Neural progenitor cell (in vitro differentiated cells): ENCODE results near the gene METTL9. TPM values are rescaled to one million over a fixed set of nuclear protein-coding genes. Genes with fewer than 3 reads are reported as not detected.
"Not testable (repeated sequence)": the region's sequence is repeated elsewhere in the genome, so short reads cannot be mapped to it uniquely, and the experiment has no call there.

Source experiments
- DNase-seq: peaks from one replicate; pipeline ENCODE4 v3.0.0-alpha.2; 2016; ENCODE audit warnings: low spot score
- H2AFZ ChIP-seq: fragments of 200-600 bp; sonication (generic); replicated peaks from 2 replicates; pipeline ENCODE4 v1.6.1; 2016; ENCODE audit warnings: antibody characterized with exemption
- H3F3A ChIP-seq: fragments of 200-600 bp; sonication (generic); 2 replicates; pipeline ENCODE4 v1.6.1; 2016; ENCODE audit warnings: antibody characterized with exemption, low read depth
- H3K27ac ChIP-seq: fragments of 200-600 bp; sonication (generic); 2 replicates; pipeline ENCODE4 v1.5.1; 2016; ENCODE audit warnings: mild to moderate bottlenecking
- H3K27me3 ChIP-seq: fragments of 200-600 bp; sonication (generic); 2 replicates; pipeline ENCODE4 v1.6.1; 2016; ENCODE audit warnings: mild to moderate bottlenecking, moderate library complexity
- H3K36me3 ChIP-seq: fragments of 200-600 bp; sonication (generic); 2 replicates; pipeline ENCODE4 v1.5.1; 2016
- H3K4me1 ChIP-seq: fragments of 200-600 bp; sonication (generic); 2 replicates; pipeline ENCODE4 v1.6.1; 2016; ENCODE audit warnings: mixed run types
- H3K4me2 ChIP-seq: fragments of 200-600 bp; sonication (generic); 2 replicates; pipeline ENCODE4 v1.6.1; 2016
- H3K4me3 ChIP-seq: fragments of 200-600 bp; sonication (generic); 2 replicates; pipeline ENCODE4 v1.5.1; 2016
- H3K79me2 ChIP-seq: fragments of 200-600 bp; sonication (generic); 2 replicates; pipeline ENCODE4 v1.6.1; 2016; ENCODE audit warnings: low read depth
- H3K9ac ChIP-seq: fragments of 200-600 bp; sonication (generic); 2 replicates; pipeline ENCODE4 v1.6.1; 2016
- H3K9me3 ChIP-seq: fragments of 200-600 bp; sonication (generic); 2 replicates; pipeline ENCODE4 v1.5.1; 2016; ENCODE audit warnings: low read depth
- H4K20me1 ChIP-seq: fragments of 200-600 bp; sonication (generic); 2 replicates; pipeline ENCODE4 v1.6.1; 2016; ENCODE audit warnings: low read depth
- H3K27ac Mint-ChIP-seq: 3 replicates; pipeline ENCODE4 v1.8.0; 2021; ENCODE audit warnings: mixed read lengths
- H3K27me3 Mint-ChIP-seq: 2 replicates; pipeline ENCODE4 v1.8.0; 2022; ENCODE audit warnings: low read depth, mild to moderate bottlenecking, inconsistent platforms, moderate library complexity, mixed read lengths; ENCODE audit not compliant: insufficient read depth
- H3K36me3 Mint-ChIP-seq: 3 replicates; pipeline ENCODE4 v1.8.0; 2021; ENCODE audit warnings: mixed read lengths
- H3K4me1 Mint-ChIP-seq: 3 replicates; pipeline ENCODE4 v1.8.0; 2021; ENCODE audit warnings: mixed read lengths
- H3K4me3 Mint-ChIP-seq: 3 replicates; pipeline ENCODE4 v1.8.0; 2021; ENCODE audit warnings: mild to moderate bottlenecking, moderate library complexity, mixed read lengths
- H3K9me3 Mint-ChIP-seq: 3 replicates; pipeline ENCODE4 v1.8.0; 2020; ENCODE audit warnings: mixed read lengths
- EZH2 ChIP-seq: fragments of 200-600 bp; sonication (generic); IDR thresholded peaks from 2 replicates; pipeline ENCODE4 v1.6.1; 2017; ENCODE audit warnings: antibody characterized with exemption, mild to moderate bottlenecking, moderate library complexity
- EZH2phosphoT487 ChIP-seq: fragments of 200-600 bp; sonication (generic); IDR thresholded peaks from 2 replicates; pipeline ENCODE4 v1.6.1; 2017; ENCODE audit warnings: antibody characterized with exemption
- total RNA-seq: library from RNA; depleted of rRNA; stranded (reverse); fragments of >200 nt; gene quantifications from 2 replicates; pipeline ENCODE4 v1.2.3, GENCODE V29; 2015; ENCODE audit warnings: low replicate concordance
- TF ChIP-seq, protein P1 (sequence below): fragments of 200-600 bp; sonication (generic); IDR thresholded peaks from 2 replicates; pipeline ENCODE4 v1.5.1; 2017; ENCODE audit warnings: antibody characterized with exemption, mild to moderate bottlenecking

Gene METTL9
- total RNA-seq, 1 donor from 2014 or later, result 329 TPM

DNA sequence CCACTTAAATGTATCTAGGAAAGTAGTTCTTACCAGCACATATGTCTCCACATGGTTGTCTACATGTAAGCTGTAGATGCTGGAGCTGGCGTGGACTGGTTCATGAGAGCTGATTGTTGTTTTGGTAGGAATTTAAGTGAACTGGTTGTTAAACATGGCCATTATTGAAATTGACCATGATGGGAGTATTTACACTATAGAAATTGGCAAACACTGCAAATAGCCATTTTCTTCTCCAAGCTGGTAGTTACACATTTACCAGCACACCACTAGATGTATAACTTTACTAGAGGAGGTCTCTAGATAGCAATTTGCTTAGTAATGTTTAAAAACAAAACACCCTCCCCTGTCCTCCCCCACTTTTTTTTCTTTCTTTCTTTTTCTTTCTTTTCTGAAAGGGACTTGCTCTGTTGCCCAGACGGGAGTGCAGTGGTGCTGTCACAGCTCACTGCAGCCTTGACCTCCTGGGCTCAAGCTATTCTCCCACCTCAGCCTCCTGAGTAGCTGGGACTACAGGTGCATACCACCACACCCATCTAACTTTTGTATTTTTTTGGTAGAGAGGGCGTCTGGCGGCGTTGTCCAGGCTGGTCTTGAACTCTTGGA lies 28.8 kb downstream of the METTL9 start:
- Mint-ChIP-seq H3K4me1 (peaks cover 2% of the 10 kb centered on the region), H3K36me3 (peaks cover 55% of the 10 kb centered on the region), H3K27me3 (peaks cover 2% of the 10 kb centered on the region), H3K4me3 (no peak overlapping the region), H3K27ac (no peak overlapping the region), H3K9me3 (peaks cover 4% of the 10 kb centered on the region)
- H3K4me3 ChIP-seq, result no peak overlapping the region
- H3K79me2 ChIP-seq, result no peaks in the 10 kb centered on the region
- no peaks in the 10 kb centered on the region for H3K27me3 ChIP-seq
- H3K36me3 ChIP-seq, result peaks cover 11% of the 10 kb centered on the region
- H4K20me1 ChIP-seq, result no peaks in the 10 kb centered on the region
- no peak for TF ChIP-seq EZH2
- no peak for TF ChIP-seq EZH2phosphoT487
- TF ChIP-seq, protein P1, sequence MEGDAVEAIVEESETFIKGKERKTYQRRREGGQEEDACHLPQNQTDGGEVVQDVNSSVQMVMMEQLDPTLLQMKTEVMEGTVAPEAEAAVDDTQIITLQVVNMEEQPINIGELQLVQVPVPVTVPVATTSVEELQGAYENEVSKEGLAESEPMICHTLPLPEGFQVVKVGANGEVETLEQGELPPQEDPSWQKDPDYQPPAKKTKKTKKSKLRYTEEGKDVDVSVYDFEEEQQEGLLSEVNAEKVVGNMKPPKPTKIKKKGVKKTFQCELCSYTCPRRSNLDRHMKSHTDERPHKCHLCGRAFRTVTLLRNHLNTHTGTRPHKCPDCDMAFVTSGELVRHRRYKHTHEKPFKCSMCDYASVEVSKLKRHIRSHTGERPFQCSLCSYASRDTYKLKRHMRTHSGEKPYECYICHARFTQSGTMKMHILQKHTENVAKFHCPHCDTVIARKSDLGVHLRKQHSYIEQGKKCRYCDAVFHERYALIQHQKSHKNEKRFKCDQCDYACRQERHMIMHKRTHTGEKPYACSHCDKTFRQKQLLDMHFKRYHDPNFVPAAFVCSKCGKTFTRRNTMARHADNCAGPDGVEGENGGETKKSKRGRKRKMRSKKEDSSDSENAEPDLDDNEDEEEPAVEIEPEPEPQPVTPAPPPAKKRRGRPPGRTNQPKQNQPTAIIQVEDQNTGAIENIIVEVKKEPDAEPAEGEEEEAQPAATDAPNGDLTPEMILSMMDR, result no peak
- H3K27ac ChIP-seq, result no peak overlapping the region
- no peak overlapping the region for H3K4me2 ChIP-seq
- no peaks in the 10 kb centered on the region for H3F3A ChIP-seq
- H3K4me1 ChIP-seq, result no peaks in the 10 kb centered on the region
- DNase-seq, result no peak
- no peak overlapping the region for H3K9ac ChIP-seq
- H2AFZ ChIP-seq, result no peak overlapping the region
- no peaks in the 10 kb centered on the region for H3K9me3 ChIP-seq

DNA sequence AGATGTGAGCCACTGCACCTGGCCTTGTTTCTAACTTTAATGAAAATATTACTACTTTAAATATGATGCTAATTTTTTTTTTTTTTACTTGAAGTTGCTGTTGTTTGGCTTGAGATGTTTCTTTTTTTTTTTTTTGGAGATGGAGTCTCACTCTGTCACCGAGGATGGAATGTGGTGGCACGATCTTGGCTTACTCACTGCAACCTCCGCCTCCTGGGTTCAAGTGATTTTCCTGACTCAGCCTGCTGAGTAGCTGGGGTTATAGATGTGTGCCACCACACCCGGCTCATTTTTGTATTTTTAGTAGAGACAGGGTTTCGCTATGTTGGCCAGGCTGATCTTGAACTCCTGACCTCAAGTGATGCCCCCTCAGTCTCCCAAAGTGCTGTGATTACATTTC lies 29.4 kb downstream of the METTL9 start:
- Mint-ChIP-seq H3K9me3 (peaks cover 4% of the 10 kb centered on the region), H3K27ac (no peak overlapping the region), H3K4me1 (peaks cover 2% of the 10 kb centered on the region), H3K36me3 (peaks cover 52% of the 10 kb centered on the region), H3K4me3 (no peak overlapping the region), H3K27me3 (peaks cover 2% of the 10 kb centered on the region)
- TF ChIP-seq EZH2phosphoT487 (no peak), EZH2 (no peak)
- TF ChIP-seq, protein P1, result no peak
- Histone ChIP-seq H2AFZ (no peak overlapping the region), H3K4me1 (no peaks in the 10 kb centered on the region), H3K36me3 (peaks cover 11% of the 10 kb centered on the region), H3K4me2 (no peak overlapping the region), H3K79me2 (no peaks in the 10 kb centered on the region), H3K27ac (no peak overlapping the region), H4K20me1 (no peaks in the 10 kb centered on the region), H3F3A (no peaks in the 10 kb centered on the region), H3K4me3 (no peak overlapping the region), H3K27me3 (no peaks in the 10 kb centered on the region), H3K9me3 (no peaks in the 10 kb centered on the region), H3K9ac (no peak overlapping the region)
- DNase-seq, result no peak

DNA sequence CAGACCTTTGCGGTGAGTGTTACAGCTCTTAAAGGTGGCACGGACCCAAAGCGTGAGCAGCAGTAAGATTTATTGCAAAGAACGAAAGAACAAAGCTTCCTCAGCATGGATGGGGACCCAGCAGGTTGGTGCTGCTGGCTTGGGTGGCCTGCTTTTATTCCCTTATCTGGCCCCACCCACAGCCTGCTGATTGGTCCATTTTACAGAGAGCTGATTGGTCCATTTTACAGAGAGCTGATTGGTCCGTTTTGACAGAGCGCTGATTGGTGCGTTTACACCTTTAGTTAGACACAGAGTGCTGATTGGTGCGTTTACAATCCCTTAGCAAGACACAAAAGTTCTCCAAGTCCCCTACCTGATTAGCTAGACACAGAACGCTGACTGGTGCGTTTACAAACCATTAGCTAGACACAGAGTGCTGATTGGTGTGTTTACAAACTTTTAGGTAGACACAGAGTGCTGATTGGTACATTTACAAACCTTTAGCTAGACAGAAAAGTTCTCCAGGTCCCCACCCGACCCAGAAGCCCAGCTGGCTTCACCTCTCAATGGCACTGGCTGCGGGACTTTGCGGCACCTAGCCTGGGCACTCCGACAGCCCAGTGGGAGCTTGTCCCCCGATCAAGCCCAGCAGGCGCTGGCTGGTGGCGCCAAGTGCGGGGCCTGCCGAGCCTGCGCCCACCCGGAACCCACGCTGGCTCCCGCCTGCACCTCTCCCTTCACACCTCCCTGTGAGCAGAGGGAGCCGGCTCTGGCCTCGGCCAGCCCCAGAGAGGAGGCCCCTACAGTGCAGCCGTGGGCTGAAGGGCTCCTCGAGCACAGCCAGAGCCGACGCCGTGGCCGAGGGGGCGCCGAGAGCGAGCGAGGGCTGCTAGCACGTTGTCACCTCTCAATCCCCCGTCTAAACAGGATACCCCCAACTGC lies 30.5 kb downstream of the METTL9 start:
- H3K79me2 ChIP-seq, H3K4me3 ChIP-seq, H3K4me1 ChIP-seq, H3K4me1 Mint-ChIP-seq, H3K27ac Mint-ChIP-seq, H2AFZ ChIP-seq, DNase-seq, H3K9me3 Mint-ChIP-seq, H3K27me3 Mint-ChIP-seq, H4K20me1 ChIP-seq, H3K27ac ChIP-seq, H3K9me3 ChIP-seq, H3K9ac ChIP-seq, H3K4me2 ChIP-seq, H3F3A ChIP-seq, H3K4me3 Mint-ChIP-seq, H3K27me3 ChIP-seq: not testable (repeated sequence)
- H3K36me3 ChIP-seq, result peaks cover 10% of the 10 kb centered on the region
- peaks cover 48% of the 10 kb centered on the region for H3K36me3 Mint-ChIP-seq

DNA sequence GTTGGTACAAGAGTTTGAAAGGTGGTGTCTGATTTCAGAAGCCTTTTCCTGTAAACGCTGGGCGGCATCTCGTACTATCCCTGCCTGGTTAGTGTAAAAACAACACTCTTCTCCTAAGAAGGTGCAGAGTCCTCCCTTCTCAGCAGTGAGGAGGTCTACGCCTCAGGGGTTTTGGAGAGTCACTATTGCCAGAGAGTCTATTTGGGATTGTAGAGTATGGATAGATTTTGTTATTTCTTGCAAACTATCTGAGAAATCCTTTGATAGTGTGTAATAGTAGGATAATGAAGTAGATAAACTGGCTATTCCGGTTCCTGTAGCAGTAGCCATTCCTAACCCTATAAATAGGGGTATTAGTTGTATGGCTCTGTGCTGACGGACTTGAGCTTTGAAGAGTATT lies 31.5 kb downstream of the METTL9 start:
- H4K20me1 ChIP-seq, DNase-seq, H3K9me3 ChIP-seq, H3K4me3 Mint-ChIP-seq, H3K4me2 ChIP-seq, H3K27me3 ChIP-seq, H3K27ac ChIP-seq, H3K27ac Mint-ChIP-seq, H2AFZ ChIP-seq, H3K9me3 Mint-ChIP-seq, H3K79me2 ChIP-seq, H3K36me3 ChIP-seq, H3K4me3 ChIP-seq, H3K4me1 ChIP-seq, H3K27me3 Mint-ChIP-seq, H3K9ac ChIP-seq, H3F3A ChIP-seq: not testable (repeated sequence)
- peaks cover 45% of the 10 kb centered on the region for H3K36me3 Mint-ChIP-seq
- peaks cover 12% of the 10 kb centered on the region for H3K4me1 Mint-ChIP-seq

DNA sequence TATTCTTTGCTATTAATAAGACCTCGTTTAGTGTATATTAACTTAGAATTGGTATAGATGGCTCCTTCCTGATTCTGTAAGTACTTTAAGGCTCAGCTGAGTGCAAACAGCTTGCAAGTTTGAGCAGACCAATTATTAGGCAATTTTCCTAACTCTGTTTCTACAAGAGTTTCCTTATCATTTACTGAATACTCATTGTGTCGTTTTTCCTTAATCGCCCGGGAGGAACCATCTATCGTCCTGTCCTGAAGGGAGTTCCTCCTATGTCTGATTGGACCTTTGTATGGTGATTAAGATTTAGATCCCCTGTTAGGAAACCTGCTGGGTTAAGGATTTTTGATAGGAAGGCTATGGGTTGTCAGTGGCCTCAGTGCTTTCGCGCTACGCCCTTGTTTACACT lies 32.0 kb downstream of the METTL9 start:
- H3K9me3 ChIP-seq, H3K4me3 ChIP-seq, H3K36me3 ChIP-seq, H3K4me3 Mint-ChIP-seq, H3K27me3 Mint-ChIP-seq, H3K27me3 ChIP-seq, H3K27ac ChIP-seq, DNase-seq, H3K27ac Mint-ChIP-seq, H2AFZ ChIP-seq, H3K4me2 ChIP-seq, H4K20me1 ChIP-seq, H3K4me1 ChIP-seq, H3K9me3 Mint-ChIP-seq, H3K79me2 ChIP-seq, H3F3A ChIP-seq, H3K9ac ChIP-seq: not testable (repeated sequence)
- peaks cover 44% of the 10 kb centered on the region for H3K36me3 Mint-ChIP-seq
- peaks cover 12% of the 10 kb centered on the region for H3K4me1 Mint-ChIP-seq

DNA sequence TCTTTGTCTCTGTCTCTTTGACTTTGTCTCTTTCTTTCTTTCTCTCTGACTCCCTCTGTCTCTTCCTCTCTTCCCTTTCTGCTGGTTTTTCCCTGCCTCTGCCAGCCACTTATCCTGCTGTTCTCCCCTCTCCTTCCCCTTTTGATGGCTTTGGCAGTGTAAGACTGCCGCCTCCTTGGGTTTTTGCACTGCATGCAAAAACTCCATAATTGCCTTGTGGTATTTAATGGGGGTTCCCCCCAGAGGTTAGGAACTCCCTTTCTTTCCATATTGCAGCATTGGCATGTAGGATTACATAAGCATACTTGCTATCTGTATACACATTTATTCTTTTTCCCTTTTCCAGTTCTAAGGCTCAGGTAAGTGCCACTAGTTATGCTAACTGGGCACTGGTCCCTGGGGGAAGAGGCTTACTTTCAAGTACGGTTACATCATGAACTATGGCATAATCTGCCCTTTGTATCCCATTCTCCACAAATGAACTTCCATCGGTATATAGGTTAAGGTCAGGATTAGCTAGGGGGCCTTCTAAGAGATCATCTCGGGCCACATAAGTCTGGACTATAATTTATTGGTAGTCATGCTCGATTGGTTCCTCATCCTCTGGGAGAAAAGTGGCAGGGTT lies 32.7 kb downstream of the METTL9 start:
- not testable (repeated sequence) for H3K9me3 ChIP-seq, H3K27ac Mint-ChIP-seq, H3K36me3 ChIP-seq, H3K27me3 ChIP-seq, H3K4me3 Mint-ChIP-seq, H3K4me2 ChIP-seq, H3K4me1 ChIP-seq, H3K9me3 Mint-ChIP-seq, H3K4me3 ChIP-seq, H3K9ac ChIP-seq, DNase-seq, H3K79me2 ChIP-seq, H3F3A ChIP-seq, H4K20me1 ChIP-seq, H2AFZ ChIP-seq, H3K4me1 Mint-ChIP-seq, H3K27ac ChIP-seq, H3K27me3 Mint-ChIP-seq
- peaks cover 39% of the 10 kb centered on the region for H3K36me3 Mint-ChIP-seq
